GM12801 (cell line): Measurements from ENCODE around the gene SYT8.

ENCODE experiments used
- TF ChIP-seq, protein P1 (sequence below): IDR thresholded peaks from one replicate; pipeline ENCODE4 v1.5.1; 2011; ENCODE audit warnings: control low read depth; ENCODE audit not compliant: insufficient read length; ENCODE audit errors: extremely low read depth

Gene SYT8

DNA sequence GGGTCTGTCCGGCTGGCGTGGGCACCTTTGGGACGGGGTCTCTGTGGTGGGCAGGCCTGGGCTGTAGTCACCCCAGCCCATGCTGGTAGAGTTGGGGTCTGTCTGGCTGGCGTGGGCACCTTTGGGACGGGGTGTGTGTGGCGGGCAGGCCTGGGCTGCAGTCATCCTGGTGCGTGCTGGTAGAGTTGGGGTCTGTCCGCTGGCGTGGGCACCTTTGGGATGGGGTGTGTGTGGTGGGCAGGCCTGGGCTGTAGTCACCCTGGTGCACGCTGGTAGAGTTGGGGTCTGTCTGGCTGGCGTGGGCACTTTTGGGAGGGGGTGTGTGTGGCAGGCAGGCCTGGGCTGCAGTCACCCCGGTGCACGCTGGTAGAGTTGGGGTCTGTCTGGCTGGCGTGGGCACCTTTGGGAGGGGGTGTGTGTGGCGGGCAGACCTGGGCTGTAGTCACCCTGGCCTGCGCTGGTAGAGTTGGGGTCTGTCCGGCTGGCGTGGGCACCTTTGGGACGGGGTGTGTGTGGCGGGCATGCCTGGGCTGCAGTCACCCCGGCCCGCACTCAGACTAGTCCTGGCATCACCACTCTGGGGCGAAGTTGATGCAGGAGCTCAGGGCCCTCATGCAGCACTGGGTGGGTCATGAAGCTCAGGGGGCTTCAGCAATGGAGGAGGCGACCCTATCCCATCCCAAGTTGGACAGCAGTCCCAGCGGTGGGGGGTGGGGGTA is 37.6 kb downstream of the SYT8 start:
- TF ChIP-seq, protein P1, sequence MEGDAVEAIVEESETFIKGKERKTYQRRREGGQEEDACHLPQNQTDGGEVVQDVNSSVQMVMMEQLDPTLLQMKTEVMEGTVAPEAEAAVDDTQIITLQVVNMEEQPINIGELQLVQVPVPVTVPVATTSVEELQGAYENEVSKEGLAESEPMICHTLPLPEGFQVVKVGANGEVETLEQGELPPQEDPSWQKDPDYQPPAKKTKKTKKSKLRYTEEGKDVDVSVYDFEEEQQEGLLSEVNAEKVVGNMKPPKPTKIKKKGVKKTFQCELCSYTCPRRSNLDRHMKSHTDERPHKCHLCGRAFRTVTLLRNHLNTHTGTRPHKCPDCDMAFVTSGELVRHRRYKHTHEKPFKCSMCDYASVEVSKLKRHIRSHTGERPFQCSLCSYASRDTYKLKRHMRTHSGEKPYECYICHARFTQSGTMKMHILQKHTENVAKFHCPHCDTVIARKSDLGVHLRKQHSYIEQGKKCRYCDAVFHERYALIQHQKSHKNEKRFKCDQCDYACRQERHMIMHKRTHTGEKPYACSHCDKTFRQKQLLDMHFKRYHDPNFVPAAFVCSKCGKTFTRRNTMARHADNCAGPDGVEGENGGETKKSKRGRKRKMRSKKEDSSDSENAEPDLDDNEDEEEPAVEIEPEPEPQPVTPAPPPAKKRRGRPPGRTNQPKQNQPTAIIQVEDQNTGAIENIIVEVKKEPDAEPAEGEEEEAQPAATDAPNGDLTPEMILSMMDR: no peak

DNA sequence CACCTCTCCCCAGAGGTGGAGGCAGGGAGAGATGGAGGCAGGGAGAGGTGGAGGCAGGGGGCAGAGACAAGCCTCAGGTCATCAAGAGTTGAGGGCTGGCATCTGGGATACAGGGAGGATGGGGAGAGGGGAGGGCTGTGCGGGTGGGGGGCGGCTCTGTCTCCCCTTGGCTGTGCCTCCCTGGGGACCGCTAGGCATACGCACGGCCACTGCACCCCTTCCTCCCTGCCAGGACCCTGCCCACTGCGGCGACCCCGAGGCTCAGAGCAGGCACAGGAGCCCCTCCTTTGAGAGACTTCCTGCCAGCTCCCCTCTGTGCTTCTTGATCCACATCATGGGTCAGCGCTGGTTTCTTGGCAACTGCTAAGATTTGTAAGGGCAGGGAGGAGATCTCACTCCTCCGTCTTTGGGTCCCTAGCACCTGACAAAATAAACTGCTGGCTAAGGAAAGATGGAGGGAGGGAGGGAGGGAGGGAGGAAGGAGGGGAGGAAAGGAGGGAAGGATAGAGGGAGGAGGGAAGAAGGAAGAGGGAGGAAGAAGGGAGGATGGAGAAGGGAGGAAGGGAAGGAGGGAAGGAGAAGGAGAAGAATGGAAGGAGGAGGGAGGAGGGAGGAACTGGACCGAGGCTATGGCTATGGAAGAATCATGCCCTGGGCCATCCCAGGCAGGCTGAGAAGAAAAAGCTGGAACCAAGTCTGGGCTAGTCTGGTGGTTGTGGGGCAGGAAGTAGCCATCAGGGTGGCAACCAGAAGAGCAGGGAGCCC is 38.4 kb downstream of the SYT8 start:
- TF ChIP-seq, protein P1: no peak

DNA sequence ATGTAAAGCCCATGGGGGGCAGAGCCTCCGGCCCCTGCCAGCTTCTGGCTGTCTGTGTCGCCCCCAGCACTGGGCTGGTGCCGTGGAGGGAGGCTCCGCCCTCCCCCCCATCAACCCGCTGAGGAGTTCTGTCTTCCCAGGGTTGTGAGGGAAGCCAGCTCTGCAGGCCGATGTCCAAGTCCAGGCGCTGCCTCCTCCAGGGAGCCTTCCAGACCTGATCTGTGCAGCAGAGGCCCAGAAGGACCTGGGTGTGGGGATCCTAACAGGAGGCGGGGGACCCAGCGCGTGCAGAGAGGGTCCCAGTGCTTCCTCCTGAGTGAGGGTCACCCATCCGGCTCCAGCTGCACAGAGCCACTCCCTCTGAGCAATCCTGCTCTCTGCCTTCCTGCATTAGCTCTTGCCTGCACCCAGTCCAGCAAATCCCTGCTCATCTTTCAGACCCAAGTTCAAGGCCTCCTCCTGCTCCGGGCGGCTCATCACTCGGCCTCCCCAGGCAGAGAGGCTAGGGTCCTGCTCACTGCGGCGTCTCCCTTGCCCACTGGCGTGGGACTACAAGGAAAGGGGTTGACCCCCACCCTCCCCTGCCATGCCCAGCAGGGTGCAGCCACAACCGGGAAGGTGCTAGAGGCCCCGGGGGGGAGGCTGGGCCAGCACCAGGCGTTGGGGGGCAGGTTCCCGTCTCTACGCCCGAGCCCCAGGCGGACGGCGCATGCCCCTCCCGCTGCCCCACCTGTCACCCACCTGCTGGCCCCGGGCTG is 40.5 kb downstream of the SYT8 start:
- TF ChIP-seq, protein P1: no peak

DNA sequence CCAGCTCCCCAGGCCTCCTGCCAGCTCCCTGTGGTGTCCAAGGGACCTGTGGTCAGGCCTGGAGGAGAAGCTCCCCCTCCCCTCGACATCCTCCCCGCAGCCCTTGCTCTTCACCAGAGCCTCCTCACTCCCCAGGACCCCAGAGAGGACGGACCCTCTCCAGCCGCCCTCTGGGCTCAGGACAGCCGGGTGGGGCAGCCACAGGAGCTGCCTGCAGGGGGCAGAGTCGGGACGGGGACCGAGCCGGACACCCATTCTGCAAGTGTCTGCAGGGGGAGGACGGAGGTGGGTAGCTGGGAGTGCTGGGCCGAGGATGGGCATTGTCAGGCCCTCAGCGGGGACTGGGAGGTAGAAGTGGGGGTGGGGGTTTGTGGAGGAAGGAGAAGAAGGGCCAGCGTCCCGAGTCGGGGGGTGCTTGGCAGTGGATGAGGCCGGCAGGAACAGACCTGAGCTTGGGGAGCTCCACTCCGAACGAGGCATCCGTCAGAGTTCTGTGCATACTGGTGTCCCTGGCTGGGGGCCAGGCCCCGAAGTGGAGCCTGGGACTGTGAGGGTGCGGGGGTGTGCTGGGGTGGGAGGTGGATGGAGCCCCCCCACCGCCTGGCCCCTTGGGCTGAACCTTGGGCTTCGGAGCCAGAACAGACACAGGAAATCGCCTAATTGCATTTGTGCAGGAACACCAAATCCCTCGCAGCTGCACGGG is 41.7 kb downstream of the SYT8 start:
- TF ChIP-seq, protein P1: no peak

DNA sequence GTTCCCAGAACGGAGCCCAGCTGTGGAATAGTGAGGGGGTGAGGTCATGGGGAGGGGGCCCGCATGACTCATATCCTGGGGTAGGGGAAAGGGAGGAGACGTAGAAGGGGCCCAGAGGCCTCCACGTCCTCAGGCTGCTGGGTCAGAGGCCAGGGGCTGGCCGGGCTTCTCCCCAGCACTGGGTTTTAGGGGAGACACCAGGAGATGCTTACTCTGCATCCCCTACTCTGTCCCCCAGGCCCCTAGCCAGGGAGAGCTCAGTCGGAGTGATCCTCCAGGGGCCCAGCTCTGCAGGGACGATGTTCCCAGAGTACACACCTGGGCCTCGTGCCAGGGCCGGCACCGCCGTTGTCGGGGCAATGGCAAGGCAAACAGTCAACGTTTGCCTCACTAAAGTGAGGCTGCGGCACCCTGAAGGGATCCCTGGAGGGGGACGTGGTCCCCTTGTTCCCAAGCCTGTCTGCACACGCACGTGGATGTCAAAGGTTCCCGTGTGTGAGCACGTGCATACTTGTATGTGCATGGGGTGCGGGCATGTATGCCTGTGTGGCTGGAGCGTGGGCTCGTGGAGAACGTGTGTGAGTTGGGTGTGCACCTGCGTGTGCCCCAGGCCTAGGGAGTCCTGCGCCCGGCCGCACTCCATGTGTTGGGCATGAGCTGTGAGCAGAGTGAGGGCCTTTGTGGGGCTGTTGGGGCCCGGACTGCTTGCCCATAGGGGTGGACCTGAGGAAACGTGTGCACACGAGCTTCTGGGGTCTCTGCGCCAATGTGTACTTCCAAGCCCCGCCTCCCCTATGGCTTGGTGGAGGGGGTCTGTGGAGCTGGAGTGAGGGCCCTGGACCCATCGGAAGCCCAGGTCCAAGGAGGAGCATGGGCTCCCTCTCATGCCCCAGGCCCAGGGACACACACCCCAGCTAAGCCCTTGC is 42.7 kb downstream of the SYT8 start:
- TF ChIP-seq, protein P1: no peak

DNA sequence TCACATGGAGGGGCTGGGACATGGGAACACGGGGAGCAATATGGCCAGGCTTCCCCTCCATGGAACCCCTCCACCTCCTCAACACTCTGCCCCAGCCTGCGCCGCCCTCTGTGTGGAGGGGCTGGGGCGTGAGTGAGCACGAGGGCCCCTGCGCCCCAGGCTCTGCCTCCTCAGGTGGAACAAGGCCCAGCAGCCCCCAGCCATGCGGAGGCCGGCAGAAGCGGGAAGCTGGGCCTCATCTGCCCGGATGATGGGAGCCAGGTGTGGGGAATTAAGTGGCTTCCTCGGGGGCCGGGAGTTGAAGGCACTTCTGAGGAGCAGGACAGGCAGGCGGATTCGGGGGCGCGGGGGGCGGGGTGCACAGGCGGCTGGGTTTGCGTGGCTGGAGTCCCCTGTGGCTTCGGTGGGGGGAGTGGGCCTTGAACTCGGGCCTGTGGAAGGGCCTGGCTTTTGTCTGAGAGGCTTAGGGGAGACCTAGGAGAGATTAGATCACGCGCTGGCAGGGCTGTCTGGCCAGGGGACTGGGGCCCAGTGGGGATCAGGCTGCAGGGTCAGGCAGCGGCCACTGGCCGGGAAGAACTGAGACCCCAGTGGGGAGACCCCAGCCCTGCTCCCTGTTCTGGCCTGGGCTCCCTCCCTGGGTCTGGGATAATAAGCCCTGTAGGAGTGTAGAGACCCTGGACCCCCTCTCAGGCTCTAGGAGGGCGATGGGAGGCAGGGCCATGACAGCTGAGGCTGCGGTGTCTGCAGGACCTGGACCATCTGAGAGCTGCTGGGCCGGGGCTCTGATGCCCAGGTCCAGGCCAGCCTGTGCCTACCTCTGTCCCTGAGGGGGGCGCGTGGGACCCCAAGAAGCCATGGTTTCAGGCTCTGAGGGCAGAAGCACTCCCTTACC is 43.6 kb downstream of the SYT8 start:
- TF ChIP-seq, protein P1: no peak
